Activated CD4-positive, alpha-beta memory T cell treated with anti-CD3 and anti-CD28 coated beads, Interleukin-2, amount 10 ng/mL, durations not matched to agents 7 days and 5 days (primary cell): Measurements from ENCODE around the gene CCDC78. TPM values are rescaled to one million over a fixed set of nuclear protein-coding genes. Genes with fewer than 3 reads are reported as not detected.

Experiments
- CTCF ChIA-PET: fragments of 350-600 bp; sonication (Branson Sonifier 250); formaldehyde crosslinking; loops from one replicate; lab custom pipeline; 2021; ENCODE audit warnings: antibody characterized with exemption, inconsistent platforms; lab: Charles Lee
- POLR2A ChIA-PET: fragments of 350-600 bp; sonication (Branson Sonifier 250); formaldehyde crosslinking; loops from one replicate; lab custom pipeline; 2021; ENCODE audit warnings: antibody characterized with exemption; lab: Charles Lee
- DNase-seq: peaks from one replicate; pipeline ENCODE4 v3.0.0-alpha.2; 2020
- H3K27ac Mint-ChIP-seq: one replicate; pipeline ENCODE4 v1.8.0; 2021; ENCODE audit warnings: mild to moderate bottlenecking, mixed read lengths
- H3K27me3 Mint-ChIP-seq: one replicate; pipeline ENCODE4 v1.8.0; 2021; ENCODE audit warnings: mixed read lengths
- H3K36me3 Mint-ChIP-seq: one replicate; pipeline ENCODE4 v1.8.0; 2021; ENCODE audit warnings: low read depth, mixed read lengths
- H3K4me1 Mint-ChIP-seq: one replicate; pipeline ENCODE4 v1.8.0; 2021; ENCODE audit warnings: mixed read lengths
- H3K4me3 Mint-ChIP-seq: one replicate; pipeline ENCODE4 v1.8.0; 2021; ENCODE audit warnings: mild to moderate bottlenecking, mixed read lengths
- H3K9me3 Mint-ChIP-seq: one replicate; pipeline ENCODE4 v1.8.0; 2021; ENCODE audit warnings: mixed read lengths
- total RNA-seq, 2 experiments: library from RNA; stranded (reverse); gene quantifications; one replicate each; pipeline ENCODE4 v1.2.3, GENCODE V29; 2021

CCDC78 gene
- total RNA-seq, 2 experiments from 2014 or later = 1.9 to 2.3 TPM

- no peak for DNase-seq
- Mint-ChIP-seq H3K9me3 (no peaks in the 10 kb centered on the region), H3K4me3 (peak overlapping the region; percentile 81), H3K4me1 (peaks cover 46% of the 10 kb centered on the region), H3K27ac (peak overlapping the region; percentile 62), H3K27me3 (no peaks in the 10 kb centered on the region), H3K36me3 (peaks cover 20% of the 10 kb centered on the region)
- ChIA-PET POLR2A (interaction anchor here (0.6 to 4.9 kb wide), 11 partner anchors 10 to 1284 kb away, joined by 3 to 35 read pairs (median 4); partner anchors contain the start of genes METTL26, RHOT2, RPS2 and WDR24), CTCF (interaction anchor here (1.0 to 2.1 kb wide), 5 partner anchors 13 to 32 kb away, joined by 3 to 8 read pairs (median 4); partner anchors contain the start of gene RHOT2)
Observed at GRCh38 chr16:680625-680945, 45.7 kb downstream of the CCDC78 start.

- ChIA-PET CTCF (interaction anchor here (1.0 to 2.1 kb wide), 5 partner anchors 12 to 32 kb away, joined by 3 to 8 read pairs (median 4); partner anchors contain the start of gene RHOT2), POLR2A (interaction anchor here (0.6 to 4.9 kb wide), 12 partner anchors 10 to 1285 kb away, joined by 3 to 35 read pairs (median 4); partner anchors contain the start of genes METTL26, RHOT2, RPS2 and WDR24)
- DNase-seq = peak; percentile 91
- peaks cover 20% of the 10 kb centered on the region for H3K36me3 Mint-ChIP-seq
- H3K27me3 Mint-ChIP-seq = no peaks in the 10 kb centered on the region
- peak within 1 kb of the TSS; percentile 81 for H3K4me3 Mint-ChIP-seq
- no peaks in the 10 kb centered on the region for H3K9me3 Mint-ChIP-seq
- peak within 1 kb of the TSS; percentile 82 for H3K27ac Mint-ChIP-seq
- peaks cover 49% of the 10 kb centered on the region for H3K4me1 Mint-ChIP-seq
Observed at GRCh38 chr16:679814-680624, 46.2 kb downstream of the CCDC78 start, which contains the start of gene STUB1. Gene STUB1, plus strand, starts transcription at chr16:680410. Its CDS starts 116 bp downstream, at chr16:680526.

GRCh38 chr16:678858-679813 lies 47.1 kb downstream of the CCDC78 start:
- Mint-ChIP-seq H3K9me3 (no peaks in the 10 kb centered on the region), H3K27ac (peak overlapping the region; percentile 58), H3K4me3 (peak overlapping the region; percentile 68), H3K27me3 (no peaks in the 10 kb centered on the region), H3K4me1 (peaks cover 47% of the 10 kb centered on the region), H3K36me3 (peaks cover 19% of the 10 kb centered on the region)
- CTCF ChIA-PET = interaction anchor here (2.1 kb wide), 1 partner anchor 11 kb away, joined by 8 read pairs; the partner anchor contains the start of gene RHOT2
- POLR2A ChIA-PET = interaction anchor here (1.0 to 4.9 kb wide), 6 partner anchors 9 to 31 kb away, joined by 3 to 35 read pairs (median 4); partner anchors contain the start of genes RHOT2 and WDR24
- DNase-seq = peak; percentile 60

GRCh38 chr16:678209-678857 lies 47.9 kb downstream of the CCDC78 start:
- Mint-ChIP-seq H3K27me3 (no peaks in the 10 kb centered on the region), H3K4me1 (peaks cover 44% of the 10 kb centered on the region), H3K4me3 (peak overlapping the region; percentile 68), H3K36me3 (peaks cover 18% of the 10 kb centered on the region), H3K27ac (no peak overlapping the region), H3K9me3 (no peaks in the 10 kb centered on the region)
- no peak for DNase-seq
- CTCF ChIA-PET = no interaction called here
- POLR2A ChIA-PET = interaction anchor here (1.0 to 4.9 kb wide), 5 partner anchors 9 to 30 kb away, joined by 3 to 35 read pairs (median 5); partner anchors contain the start of genes RHOT2 and WDR24

GRCh38 chr16:677316-678190 lies 48.7 kb downstream of the CCDC78 start:
- Mint-ChIP-seq H3K27me3 (no peaks in the 10 kb centered on the region), H3K36me3 (peaks cover 17% of the 10 kb centered on the region), H3K27ac (no peak overlapping the region), H3K4me1 (peaks cover 36% of the 10 kb centered on the region), H3K9me3 (no peaks in the 10 kb centered on the region), H3K4me3 (no peak overlapping the region)
- no peak for DNase-seq
- POLR2A ChIA-PET = interaction anchor here (0.6 to 4.9 kb wide), 5 partner anchors 8 to 907 kb away, joined by 3 to 35 read pairs (median 18); partner anchors contain the start of genes RHOT2 and WDR24
- CTCF ChIA-PET = no interaction called here

GRCh38 chr16:676913-677312 lies 49.3 kb downstream of the CCDC78 start:
- Mint-ChIP-seq H3K4me1 (peaks cover 30% of the 10 kb centered on the region), H3K27ac (no peak overlapping the region), H3K36me3 (peaks cover 13% of the 10 kb centered on the region), H3K9me3 (no peaks in the 10 kb centered on the region), H3K27me3 (no peaks in the 10 kb centered on the region), H3K4me3 (no peak overlapping the region)
- ChIA-PET CTCF (interaction anchor here (0.6 to 1.7 kb wide), 2 partner anchors 9 to 1373 kb away, joined by 4 to 5 read pairs; partner anchors contain the start of gene RHOT2), POLR2A (interaction anchor here (0.6 to 2.9 kb wide), 3 partner anchors 14 to 908 kb away, joined by 3 to 18 read pairs (median 7); partner anchors contain the start of gene WDR24)
- peak; percentile 45 for DNase-seq

GRCh38 chr16:676565-676902 lies 49.7 kb downstream of the CCDC78 start:
- ChIA-PET CTCF (interaction anchor here (0.6 to 1.7 kb wide), 2 partner anchors 9 to 1374 kb away, joined by 4 to 5 read pairs; partner anchors contain the start of gene RHOT2), POLR2A (interaction anchor here (1.0 to 2.9 kb wide), 5 partner anchors 8 to 19 kb away, joined by 4 to 18 read pairs (median 9); partner anchors contain the start of genes JMJD8, RHOT2 and WDR24)
- H3K36me3 Mint-ChIP-seq = peaks cover 10% of the 10 kb centered on the region
- H3K9me3 Mint-ChIP-seq = no peaks in the 10 kb centered on the region
- H3K4me3 Mint-ChIP-seq = no peak overlapping the region
- H3K4me1 Mint-ChIP-seq = peaks cover 27% of the 10 kb centered on the region
- no peaks in the 10 kb centered on the region for H3K27me3 Mint-ChIP-seq
- no peak for DNase-seq
- no peak overlapping the region for H3K27ac Mint-ChIP-seq

DNA sequence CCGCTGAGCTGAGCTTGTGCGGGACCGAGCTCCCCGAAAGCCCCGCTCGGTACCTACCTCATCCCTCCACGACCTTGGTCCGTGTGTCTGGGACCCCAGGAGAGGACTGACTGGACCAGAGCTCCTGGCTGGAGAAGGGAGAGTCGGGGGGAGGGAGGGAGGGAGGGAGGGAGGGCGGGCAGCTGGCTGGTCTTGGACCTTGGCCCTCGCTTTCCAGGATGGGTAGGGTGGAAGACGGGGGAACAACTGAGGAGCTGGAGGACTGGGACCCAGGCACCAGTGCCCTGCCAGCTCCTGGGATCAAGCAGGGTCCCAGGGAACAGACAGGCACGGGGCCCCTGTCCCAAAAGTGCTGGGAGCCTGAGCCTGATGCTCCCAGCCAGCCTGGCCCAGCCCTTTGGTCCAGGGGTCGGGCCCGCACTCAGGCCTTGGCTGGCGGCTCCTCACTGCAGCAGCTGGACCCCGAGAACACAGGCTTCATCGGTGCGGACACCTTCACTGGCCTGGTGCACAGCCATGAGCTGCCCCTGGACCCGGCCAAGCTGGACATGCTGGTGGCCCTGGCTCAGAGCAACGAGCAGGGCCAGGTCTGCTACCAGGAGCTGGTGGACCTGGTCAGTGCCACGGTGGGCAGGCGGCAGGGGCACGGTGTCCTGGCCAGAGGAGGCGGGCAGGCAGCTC lies 50.2 kb downstream of the CCDC78 start:
- Mint-ChIP-seq H3K36me3 (peaks cover 10% of the 10 kb centered on the region), H3K4me1 (peaks cover 22% of the 10 kb centered on the region), H3K27me3 (no peaks in the 10 kb centered on the region), H3K9me3 (no peaks in the 10 kb centered on the region), H3K4me3 (no peak overlapping the region), H3K27ac (no peak overlapping the region)
- ChIA-PET CTCF (interaction anchor here (0.6 to 1.7 kb wide), 4 partner anchors 8 to 1374 kb away, joined by 3 to 5 read pairs (median 4); partner anchors contain the start of genes RHOT2 and WDR24), POLR2A (interaction anchor here (1.0 to 2.9 kb wide), 7 partner anchors 8 to 27 kb away, joined by 4 to 18 read pairs (median 7); partner anchors contain the start of genes JMJD8, RHOT2, WDR24 and WDR90)
- DNase-seq = no peak

GRCh38 chr16:674968-675883 lies 51.0 kb downstream of the CCDC78 start, which contains the start of gene RHBDL1:
Gene RHBDL1, plus strand, starts transcription at chr16:675671. Its CDS starts 120 bp downstream, at chr16:675791.
- Mint-ChIP-seq H3K9me3 (no peaks in the 10 kb centered on the region), H3K36me3 (peaks cover 10% of the 10 kb centered on the region), H3K27me3 (no peaks in the 10 kb centered on the region), H3K4me3 (no peak within 1 kb of the TSS), H3K27ac (no peak within 1 kb of the TSS), H3K4me1 (peaks cover 20% of the 10 kb centered on the region)
- no peak for DNase-seq
- ChIA-PET POLR2A (interaction anchor here (1.0 to 2.9 kb wide), 7 partner anchors 8 to 26 kb away, joined by 4 to 18 read pairs (median 7); partner anchors contain the start of genes JMJD8, RHOT2, WDR24 and WDR90), CTCF (interaction anchor here (1.0 to 1.7 kb wide), 3 partner anchors 7 to 28 kb away, joined by 3 to 4 read pairs (median 4); partner anchors contain the start of genes RHOT2 and WDR24)
